ENCODE data around the gene POR. TPM values are rescaled to one million over a fixed set of nuclear protein-coding genes. Genes with fewer than 3 reads are reported as not detected.
"Not testable (repeated sequence)": the region's sequence is repeated elsewhere in the genome, so short reads cannot be mapped to it uniquely, and the experiment has no call there.

Gene POR
- polyA plus RNA-seq, 6 donors from 2014 or later: 7.6 to 50.0 (median 35.4) TPM

DNA sequence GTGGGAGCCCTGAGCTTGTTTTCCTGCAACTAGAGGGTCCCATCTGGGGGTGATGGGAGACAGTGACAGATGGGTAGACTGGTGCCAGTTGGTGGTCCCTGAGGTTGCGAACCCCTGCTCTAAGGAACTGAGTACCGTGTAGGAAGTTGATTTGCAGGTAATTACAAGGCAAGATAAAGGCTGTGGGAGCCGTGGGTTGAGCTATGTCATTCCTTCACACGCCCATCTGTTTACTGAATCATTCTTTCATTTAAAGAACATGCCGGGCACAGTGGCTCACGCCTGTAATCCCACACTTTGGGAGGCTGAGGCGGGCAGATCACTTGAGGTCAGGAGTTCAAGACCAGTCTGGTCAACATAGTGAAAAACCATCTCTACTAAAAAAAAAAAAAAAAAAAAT is 23.7 kb upstream of the POR start:
- DNase-seq; H3K27ac Mint-ChIP-seq; H3K36me3 Mint-ChIP-seq; ATAC-seq (ENCODE audit: low read depth in 2 of 2); H3K9me3 Mint-ChIP-seq; H3K27me3 Mint-ChIP-seq; H3K4me1 Mint-ChIP-seq; H3K4me3 Mint-ChIP-seq: not testable (repeated sequence)

DNA sequence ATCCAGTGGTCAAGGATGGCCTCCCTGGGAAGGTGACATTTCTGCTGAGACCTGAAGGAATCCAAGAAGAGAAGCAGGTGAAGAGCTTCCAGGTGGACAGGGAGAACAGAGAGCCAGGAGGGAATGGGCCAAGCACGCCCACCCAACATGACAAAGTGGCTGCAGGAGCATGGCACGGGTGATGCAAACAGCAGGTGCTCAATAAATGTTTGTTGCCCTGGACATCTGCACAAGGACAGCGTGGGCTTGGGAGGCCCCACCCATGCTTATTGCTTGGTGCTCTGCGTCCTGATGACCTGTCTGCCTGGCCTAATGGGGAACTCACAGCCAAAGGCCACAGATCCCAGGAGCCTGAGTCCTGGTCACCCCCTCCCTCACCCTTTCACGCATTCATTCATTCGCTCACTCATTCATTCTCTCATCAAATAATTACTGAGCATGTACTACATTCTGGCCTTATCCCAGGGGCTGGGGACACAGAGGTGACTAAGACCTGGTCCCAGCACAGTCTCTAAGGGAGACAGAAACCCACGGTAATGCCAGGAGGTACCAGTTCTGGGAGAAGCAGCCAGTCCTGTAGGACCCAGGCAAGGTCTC is 23.0 kb upstream of the POR start:
- no peak for ATAC-seq (ENCODE audit: low read depth in 2 of 2)
- no peak for DNase-seq
- Mint-ChIP-seq H3K9me3 (no peaks in the 10 kb centered on the region), H3K4me3 (no peak overlapping the region), H3K4me1 (peaks cover 0 to 8% (median 4%) of the 10 kb centered on the region in 3 donors), H3K27me3 (no peaks in the 10 kb centered on the region), H3K36me3 (no peaks in the 10 kb centered on the region), H3K27ac (peak overlapping the region in 1 of 6 donors; percentile 18)

DNA sequence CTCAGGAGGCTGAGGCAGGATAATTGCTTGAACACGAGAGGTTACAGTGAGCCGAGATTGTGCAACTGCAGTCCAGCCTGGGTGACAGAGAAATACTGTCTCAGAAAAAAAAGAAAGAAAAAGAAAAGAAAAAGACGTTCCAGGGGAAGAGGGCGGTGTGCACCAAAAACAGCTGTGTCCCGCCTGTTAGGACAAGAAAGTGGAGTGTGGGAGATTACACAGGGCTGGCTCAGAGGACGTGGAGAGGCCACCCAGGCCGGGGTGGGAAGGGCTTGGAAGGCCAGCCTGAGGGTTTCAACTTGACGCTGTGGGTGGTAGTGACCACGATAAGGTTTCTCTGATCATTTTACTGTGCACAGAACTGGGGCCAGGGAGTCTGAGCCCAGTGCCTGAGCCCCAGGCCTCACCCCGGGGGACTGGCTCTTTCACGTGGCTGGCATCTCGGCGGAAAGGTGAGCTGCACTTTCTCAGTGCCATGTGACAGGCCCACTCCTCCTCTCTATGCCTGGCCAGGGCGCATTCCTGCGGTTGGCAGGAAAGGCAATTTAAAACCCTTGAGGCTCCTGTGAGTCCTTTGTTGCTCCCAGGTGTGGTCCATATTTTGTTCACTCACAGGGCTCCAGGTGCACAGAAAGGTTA is 22.2 kb upstream of the POR start:
- no peak overlapping the region for H3K27ac Mint-ChIP-seq
- H3K9me3 Mint-ChIP-seq: no peaks in the 10 kb centered on the region
- H3K4me3 Mint-ChIP-seq: no peak overlapping the region
- H3K27me3 Mint-ChIP-seq: no peaks in the 10 kb centered on the region
- ATAC-seq (ENCODE audit: low read depth in 2 of 2) (no peak), DNase-seq (no peak)
- peaks cover 0 to 8% (median 4%) of the 10 kb centered on the region in 3 donors for H3K4me1 Mint-ChIP-seq
- H3K36me3 Mint-ChIP-seq: no peaks in the 10 kb centered on the region

DNA sequence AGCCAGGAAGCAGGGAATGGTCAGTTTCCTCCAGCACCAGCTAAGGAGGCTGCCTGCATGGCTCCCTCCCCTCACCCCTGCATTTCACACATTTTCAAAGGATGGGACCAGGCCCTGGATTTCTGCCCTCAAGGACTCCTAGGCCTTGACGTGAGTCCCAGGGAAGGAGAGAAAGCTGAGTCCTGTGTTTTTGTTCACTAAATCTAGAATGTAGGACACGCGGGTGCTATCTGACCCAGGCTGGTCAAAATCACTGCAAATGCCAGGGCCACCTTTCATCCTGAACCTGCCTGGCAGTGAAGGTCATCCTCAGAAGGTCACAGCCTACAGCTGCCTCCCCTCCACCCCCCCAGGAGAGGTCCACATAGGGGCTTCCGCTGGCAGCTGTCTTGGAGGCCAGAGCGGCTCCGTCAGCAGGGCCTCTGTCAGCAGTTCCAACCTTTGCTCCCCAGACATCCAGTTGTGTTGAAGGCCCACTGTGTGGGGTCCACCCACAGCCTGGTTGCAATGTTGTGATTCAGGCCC is 18.1 kb upstream of the POR start:
- Mint-ChIP-seq H3K9me3 (no peaks in the 10 kb centered on the region), H3K36me3 (no peaks in the 10 kb centered on the region), H3K4me3 (no peak overlapping the region), H3K4me1 (peaks cover 0 to 4% (median 0%) of the 10 kb centered on the region in 3 donors), H3K27ac (no peak overlapping the region), H3K27me3 (no peaks in the 10 kb centered on the region)
- DNase-seq: no peak
- no peak for ATAC-seq (ENCODE audit: low read depth in 2 of 2)

DNA sequence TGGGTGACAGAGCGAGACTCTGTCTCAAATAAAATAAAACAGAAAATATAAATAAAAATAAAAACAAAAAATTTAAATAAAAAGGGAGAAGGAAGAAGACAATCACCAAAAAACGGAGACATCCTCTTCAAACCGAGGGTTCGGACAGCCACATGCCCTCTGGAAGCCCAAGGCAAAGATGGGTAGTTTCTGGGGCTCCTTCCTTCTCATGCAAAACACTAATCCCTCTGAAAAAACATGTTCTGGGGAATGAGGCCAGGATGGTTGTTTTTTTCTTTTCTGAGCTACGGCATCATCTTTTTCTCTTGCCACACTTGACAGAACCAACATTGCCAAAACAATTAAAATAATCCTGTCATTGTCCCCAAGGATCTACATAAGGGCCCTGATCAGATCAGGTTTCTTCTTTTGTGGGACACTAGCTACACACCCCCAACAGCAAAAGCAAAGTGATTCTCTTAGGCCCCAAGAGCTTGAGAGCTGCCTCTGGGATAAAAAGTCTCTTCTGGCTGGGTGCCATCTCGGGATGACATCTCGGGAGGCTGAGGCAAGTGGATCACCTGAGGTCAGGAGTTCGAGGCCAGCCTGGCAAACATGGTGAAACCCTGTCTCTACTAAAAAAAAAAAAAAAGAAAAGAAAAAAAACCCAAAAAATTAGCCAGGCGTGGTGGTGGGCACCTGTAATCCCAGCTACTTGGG is 14.2 kb upstream of the POR start:
- no peaks in the 10 kb centered on the region for H3K36me3 Mint-ChIP-seq
- H3K9me3 Mint-ChIP-seq: no peaks in the 10 kb centered on the region
- H3K4me3 Mint-ChIP-seq: no peak overlapping the region
- no peak for ATAC-seq (ENCODE audit: low read depth in 2 of 2)
- DNase-seq: no peak
- no peaks in the 10 kb centered on the region for H3K27me3 Mint-ChIP-seq
- H3K4me1 Mint-ChIP-seq: peaks cover 0 to 1% (median 0%) of the 10 kb centered on the region in 3 donors
- H3K27ac Mint-ChIP-seq: peak overlapping the region in 1 of 6 donors; percentile 63

DNA sequence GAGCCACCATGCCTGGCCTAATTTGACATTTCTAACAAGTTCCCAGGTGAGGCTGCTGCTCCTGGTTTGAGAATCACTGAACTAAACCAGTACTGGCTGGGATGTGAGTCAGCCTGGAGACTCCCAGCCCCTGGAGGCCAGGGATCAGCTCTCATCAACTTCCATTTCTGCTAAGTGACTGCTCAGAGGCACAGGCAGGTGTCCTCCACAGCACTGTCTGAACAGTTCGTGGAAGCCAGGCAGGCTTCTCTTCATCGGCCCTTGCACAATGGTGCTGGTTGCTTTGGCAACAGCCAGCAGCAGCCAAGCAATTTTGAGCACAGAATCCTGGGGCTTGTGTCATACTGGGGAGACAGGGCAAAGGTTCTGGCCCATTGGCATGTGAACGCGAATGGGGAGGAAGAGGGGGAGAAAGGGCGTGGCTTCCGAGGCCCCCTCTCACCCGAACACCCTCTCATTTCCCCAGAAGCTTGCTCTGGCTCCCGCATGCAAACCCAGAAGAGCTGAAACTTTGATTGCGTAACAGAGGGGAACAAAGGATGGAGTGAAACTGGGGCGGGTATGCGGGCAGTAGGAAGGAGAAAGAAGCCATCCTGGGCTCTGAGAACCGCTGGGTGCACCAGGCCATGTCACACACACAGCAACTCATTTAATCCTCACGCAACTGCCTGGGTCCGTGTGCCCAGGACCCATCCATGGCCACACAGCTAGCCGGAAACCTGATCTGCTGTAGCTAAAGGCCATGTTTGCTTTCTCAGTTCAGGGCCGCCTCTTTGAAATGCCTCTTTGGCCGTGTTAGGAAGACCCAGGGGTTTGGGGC is 9.0 kb upstream of the POR start:
- Mint-ChIP-seq H3K4me1 (peaks cover 6 to 7% (median 7%) of the 10 kb centered on the region in 3 donors), H3K27ac (peak overlapping the region in 1 of 6 donors; percentile 57), H3K27me3 (no peaks in the 10 kb centered on the region), H3K36me3 (no peaks in the 10 kb centered on the region), H3K4me3 (no peak overlapping the region), H3K9me3 (no peaks in the 10 kb centered on the region)
- no peak for ATAC-seq (ENCODE audit: low read depth in 2 of 2)
- DNase-seq: no peak

DNA sequence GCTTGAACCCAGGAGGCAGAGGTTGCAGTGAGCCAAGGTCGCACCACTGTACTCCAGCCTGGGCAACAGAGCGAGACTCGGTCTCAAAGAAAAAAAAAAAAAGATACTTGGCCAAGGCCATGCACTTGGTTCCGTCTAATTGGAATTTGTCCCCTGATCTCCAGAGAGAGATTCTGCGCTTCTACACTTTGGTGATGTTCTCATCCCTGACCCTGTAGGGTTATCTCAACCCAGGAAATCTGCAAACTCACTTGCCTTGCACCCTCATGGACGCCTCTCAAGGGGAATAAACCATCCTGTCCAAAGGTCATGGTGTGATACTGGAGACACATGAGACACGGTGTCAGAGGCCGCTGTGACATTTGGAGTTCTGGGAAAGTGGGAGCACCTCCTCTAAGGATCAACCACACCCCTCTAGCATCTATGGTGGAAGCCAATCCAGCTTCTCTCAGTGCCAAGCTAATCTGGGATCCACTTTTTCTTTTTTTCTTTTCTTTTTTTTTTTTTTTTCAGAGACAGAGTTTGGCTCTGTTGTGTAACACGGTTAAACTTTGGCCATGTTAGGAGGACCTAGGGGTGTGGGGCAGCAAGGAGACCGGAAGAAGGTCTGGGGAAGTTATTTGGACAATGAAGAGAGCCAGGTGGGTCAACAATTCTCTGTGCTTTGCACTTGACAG is 7.8 kb upstream of the POR start:
- H3K27me3 Mint-ChIP-seq: no peaks in the 10 kb centered on the region
- H3K9me3 Mint-ChIP-seq: no peaks in the 10 kb centered on the region
- no peak overlapping the region for H3K4me3 Mint-ChIP-seq
- no peaks in the 10 kb centered on the region for H3K36me3 Mint-ChIP-seq
- no peak for DNase-seq
- no peak overlapping the region for H3K27ac Mint-ChIP-seq
- no peak for ATAC-seq (ENCODE audit: low read depth in 2 of 2)
- H3K4me1 Mint-ChIP-seq: peaks cover 6 to 7% (median 7%) of the 10 kb centered on the region in 3 donors

DNA sequence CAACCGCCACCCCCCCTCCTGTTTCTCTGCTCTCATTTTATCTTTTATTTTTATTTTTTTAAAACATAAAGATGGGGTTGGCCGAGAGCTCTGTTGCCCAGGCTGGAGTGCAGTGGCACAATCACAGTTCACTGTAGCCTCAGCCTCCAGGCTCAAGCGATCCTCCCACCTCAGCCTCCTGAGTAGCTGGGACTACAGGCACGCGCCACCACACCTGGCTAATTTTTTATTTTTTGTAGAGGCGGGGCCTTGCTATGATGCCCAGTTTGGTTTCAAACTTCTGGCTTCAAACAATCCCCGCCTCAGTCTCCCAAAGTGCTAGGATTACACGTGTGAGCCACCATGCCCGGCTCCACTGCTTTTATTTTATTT is 7.3 kb upstream of the POR start:
- ATAC-seq (ENCODE audit: low read depth in 2 of 2); H3K27me3 Mint-ChIP-seq; H3K27ac Mint-ChIP-seq; H3K9me3 Mint-ChIP-seq; H3K36me3 Mint-ChIP-seq; H3K4me1 Mint-ChIP-seq; DNase-seq: not testable (repeated sequence)
- peak overlapping the region in 1 of 8 donors; percentile 41 for H3K4me3 Mint-ChIP-seq

DNA sequence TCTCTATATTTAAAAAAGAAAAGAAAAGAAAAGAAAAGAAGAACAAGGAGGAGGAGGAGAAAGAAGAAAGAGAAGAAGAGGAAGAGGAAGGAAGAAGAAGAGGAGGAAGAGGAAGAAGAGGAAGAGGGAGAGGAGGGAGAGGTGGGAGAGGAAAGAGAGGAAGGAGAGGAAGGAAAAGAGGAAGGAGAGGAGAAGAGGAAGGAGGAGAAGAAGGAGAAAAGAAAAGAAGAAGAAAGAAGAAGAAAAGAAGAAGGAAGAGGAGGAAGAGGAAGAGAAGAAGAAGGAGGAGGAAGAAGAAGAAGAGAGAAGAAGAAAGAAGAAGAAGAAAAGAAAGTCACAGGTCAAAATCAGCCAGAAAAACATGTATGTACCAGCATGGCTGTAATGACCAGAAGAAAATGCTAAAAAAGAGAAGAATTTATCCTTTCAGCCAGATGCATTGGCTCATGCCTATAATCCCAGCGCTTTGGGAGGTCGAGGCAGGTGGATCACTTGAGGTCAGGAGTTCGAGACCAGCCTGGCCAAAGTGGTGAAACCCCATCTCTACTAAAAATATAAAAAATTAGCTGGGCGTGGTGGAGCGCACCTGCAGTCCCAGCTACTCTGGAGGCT is 5.3 kb upstream of the POR start:
- Mint-ChIP-seq H3K27ac (peak overlapping the region in 1 of 6 donors; percentile 92), H3K4me3 (peak overlapping the region in 2 of 8 donors; percentile 12 to 56)

DNA sequence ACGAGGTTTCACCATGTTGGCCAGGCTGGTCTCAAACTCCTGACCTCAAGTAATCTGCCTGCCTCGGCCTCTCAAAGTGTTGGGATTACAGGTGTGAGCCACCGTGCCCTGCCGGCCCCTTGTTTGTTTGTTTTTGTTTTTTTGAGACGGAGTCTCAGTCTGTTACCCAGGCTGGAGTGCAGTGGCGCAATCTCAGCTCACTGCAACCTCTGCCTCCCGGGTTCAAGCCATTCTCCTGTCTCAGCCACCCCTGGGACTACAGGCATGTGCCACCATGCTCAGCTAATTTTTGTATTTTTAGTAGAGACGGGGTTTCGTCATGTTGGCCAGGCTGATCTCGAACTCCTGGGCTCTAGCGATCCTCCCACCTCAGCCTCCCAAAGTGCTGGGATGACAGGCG is 3.8 kb upstream of the POR start:
- Mint-ChIP-seq H3K4me1 (peaks cover 11 to 23% (median 18%) of the 10 kb centered on the region in 3 donors), H3K4me3 (peak overlapping the region in 1 of 8 donors; percentile 30)
- not testable (repeated sequence) for ATAC-seq (ENCODE audit: low read depth in 2 of 2); H3K27me3 Mint-ChIP-seq; H3K9me3 Mint-ChIP-seq; H3K36me3 Mint-ChIP-seq; DNase-seq; H3K27ac Mint-ChIP-seq

More for the DNA sequence above, 5.3 kb upstream of the POR start:
- Mint-ChIP-seq H3K36me3 (no peaks in the 10 kb centered on the region), H3K4me1 (peaks cover 6 to 17% (median 16%) of the 10 kb centered on the region in 3 donors), H3K9me3 (no peaks in the 10 kb centered on the region), H3K27me3 (no peaks in the 10 kb centered on the region)
- ATAC-seq (ENCODE audit: low read depth in 2 of 2) (no peak), DNase-seq (no peak)

DNA sequence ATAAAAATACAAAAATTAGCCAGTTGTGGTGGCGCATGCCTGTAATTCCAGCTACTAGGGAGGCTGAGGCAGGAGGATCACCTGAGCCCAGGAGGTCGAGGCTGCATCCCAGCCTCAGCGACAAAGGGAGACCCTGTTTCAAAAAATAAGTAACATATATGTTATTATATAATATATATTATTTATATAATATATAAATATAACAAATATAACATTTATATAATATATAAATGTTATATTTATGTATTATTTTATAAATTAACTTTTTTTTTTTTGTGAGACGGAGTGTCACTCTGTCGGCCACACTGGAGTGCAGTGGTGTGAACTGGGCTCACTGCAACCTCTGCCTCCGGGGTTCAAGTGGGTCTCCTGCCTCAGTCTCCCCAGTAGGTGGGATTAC is 1.5 kb upstream of the POR start:
- ATAC-seq (ENCODE audit: low read depth in 2 of 2): no peak
- Mint-ChIP-seq H3K36me3 (no peaks in the 10 kb centered on the region), H3K9me3 (no peaks in the 10 kb centered on the region), H3K27ac (peak overlapping the region in 3 of 6 donors; percentile 91 to 95 (median 95)), H3K4me3 (peak overlapping the region in 4 of 8 donors; percentile 82 to 95 (median 93)), H3K27me3 (no peaks in the 10 kb centered on the region), H3K4me1 (peaks cover 12 to 32% (median 24%) of the 10 kb centered on the region in 3 donors)
- no peak for DNase-seq

DNA sequence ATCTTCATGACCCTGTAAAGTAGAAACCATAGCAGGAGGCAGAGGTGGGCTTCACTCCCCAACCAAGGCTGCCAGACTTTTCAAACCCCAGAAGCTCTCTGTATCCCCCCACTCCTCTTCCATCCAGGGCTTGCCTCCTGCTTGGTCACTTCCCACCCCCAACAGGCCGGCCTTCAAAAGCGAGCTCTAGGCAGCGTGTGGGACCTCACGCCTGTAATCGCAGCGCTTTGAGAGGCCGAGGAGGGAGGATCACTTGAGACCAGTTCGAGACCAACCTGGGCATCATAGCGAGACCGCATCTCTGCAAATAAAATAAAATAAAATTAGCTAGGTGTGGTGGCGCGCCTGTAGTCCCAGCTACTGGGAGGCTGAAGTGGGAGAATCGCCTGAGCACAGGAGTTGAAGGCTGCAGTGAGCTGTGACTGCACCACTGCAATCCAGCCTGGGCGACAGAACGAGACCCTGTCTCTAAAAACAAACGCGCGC is 743 bp upstream of the POR start:
- H3K27me3 Mint-ChIP-seq: no peaks in the 10 kb centered on the region
- ATAC-seq (ENCODE audit: low read depth in 2 of 2) (no peak), DNase-seq (no peak)
- no peaks in the 10 kb centered on the region for H3K9me3 Mint-ChIP-seq
- H3K27ac Mint-ChIP-seq: peak overlapping the region; percentile 91 to 98 (median 96)
- H3K4me3 Mint-ChIP-seq: peak overlapping the region; percentile 82 to 96 (median 94)
- H3K4me1 Mint-ChIP-seq: peaks cover 20 to 39% (median 32%) of the 10 kb centered on the region in 3 donors
- H3K36me3 Mint-ChIP-seq: no peaks in the 10 kb centered on the region
